Eye (tissue), 1 donor: ENCODE results near the gene COL15A1.

Experiments used
- DNase-seq: peaks from one replicate; pipeline ENCODE4 v3.0.0-alpha.2; 2015

COL15A1 gene

GRCh38 chr9:98917746-98918487 is 25.8 kb upstream of the COL15A1 start:
- no peak for DNase-seq

GRCh38 chr9:98921732-98922131 is 22.0 kb upstream of the COL15A1 start:
- DNase-seq = no peak

- no peak for DNase-seq
These were observed 20.8 kb upstream of the COL15A1 start for GRCh38 chr9:98922721-98923435.

GRCh38 chr9:98923451-98924123 is 20.1 kb upstream of the COL15A1 start:
- DNase-seq = no peak

- no peak for DNase-seq
These were observed 18.5 kb upstream of the COL15A1 start for GRCh38 chr9:98924946-98925820.

- no peak for DNase-seq
These were observed 17.8 kb upstream of the COL15A1 start for GRCh38 chr9:98925956-98926355.

- no peak for DNase-seq
These were observed 16.0 kb upstream of the COL15A1 start for GRCh38 chr9:98927724-98928123.

GRCh38 chr9:98929071-98929470 is 14.6 kb upstream of the COL15A1 start:
- DNase-seq = peak; percentile 69

- no peak for DNase-seq
These were observed 13.8 kb upstream of the COL15A1 start for GRCh38 chr9:98929895-98930341.

- no peak for DNase-seq
These were observed 12.9 kb upstream of the COL15A1 start for GRCh38 chr9:98930792-98931191.

GRCh38 chr9:98931600-98932389 is 11.9 kb upstream of the COL15A1 start:
- no peak for DNase-seq

GRCh38 chr9:98933185-98933584 is 10.5 kb upstream of the COL15A1 start:
- no peak for DNase-seq

GRCh38 chr9:98933890-98934289 is 9.8 kb upstream of the COL15A1 start:
- no peak for DNase-seq

GRCh38 chr9:98935071-98935505 is 8.6 kb upstream of the COL15A1 start:
- DNase-seq = no peak

GRCh38 chr9:98940276-98940675 is 3.4 kb upstream of the COL15A1 start:
- DNase-seq = no peak

GRCh38 chr9:98941946-98942523 is 1.7 kb upstream of the COL15A1 start:
- DNase-seq = no peak

GRCh38 chr9:98942906-98943681 is 613 bp upstream of the COL15A1 start:
- no peak for DNase-seq

GRCh38 chr9:98944057-98944733 is 488 bp downstream of the COL15A1 start:
- DNase-seq = peak; percentile 77

- DNase-seq = no peak
These were observed 997 bp downstream of the COL15A1 start for GRCh38 chr9:98944734-98945074.

- no peak for DNase-seq
These were observed 5.9 kb downstream of the COL15A1 start for GRCh38 chr9:98949565-98949964.
